ENCODE data around the gene IL6ST.
"Not testable (repeated sequence)": the region's sequence is repeated elsewhere in the genome, so short reads cannot be mapped to it uniquely, and the experiment has no call there.

Gene IL6ST

DNA sequence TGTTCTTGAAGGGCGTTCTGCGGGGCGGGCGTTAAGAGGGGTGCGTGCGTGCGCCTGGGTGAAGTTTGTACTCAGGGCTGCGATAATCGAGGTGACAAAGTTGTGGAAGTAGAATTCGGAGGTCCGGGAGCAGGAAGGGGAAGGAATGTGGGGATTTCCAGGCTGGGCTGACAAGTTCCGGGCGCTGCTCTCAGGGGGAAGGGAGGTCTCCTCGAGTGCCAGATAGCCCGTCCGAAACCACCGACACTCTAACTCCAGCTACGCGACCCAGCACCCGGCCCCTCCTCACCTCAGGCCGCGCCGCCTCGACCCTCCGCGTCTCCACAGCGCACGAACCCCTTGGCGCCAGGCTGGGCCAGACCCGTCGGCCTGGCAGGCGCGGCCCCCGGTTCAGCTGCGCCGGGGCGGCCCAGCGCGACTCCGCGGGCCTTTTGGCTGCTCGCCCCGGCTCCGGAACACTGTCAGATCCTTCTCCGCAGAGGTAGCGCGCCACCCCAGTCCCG is at the start of gene IL6ST:
Gene IL6ST (minus strand): TSS at position 469 of the 503 bp plus-strand sequence. CDS start 18,685 bp downstream, outside the sequence.
- DNase-seq = peak in 2 of 4 experiments; percentile 20 to 46

- no peak for DNase-seq
Observed at GRCh38 chr5:56039985-56040384, 45.2 kb upstream of the IL6ST start.

DNA sequence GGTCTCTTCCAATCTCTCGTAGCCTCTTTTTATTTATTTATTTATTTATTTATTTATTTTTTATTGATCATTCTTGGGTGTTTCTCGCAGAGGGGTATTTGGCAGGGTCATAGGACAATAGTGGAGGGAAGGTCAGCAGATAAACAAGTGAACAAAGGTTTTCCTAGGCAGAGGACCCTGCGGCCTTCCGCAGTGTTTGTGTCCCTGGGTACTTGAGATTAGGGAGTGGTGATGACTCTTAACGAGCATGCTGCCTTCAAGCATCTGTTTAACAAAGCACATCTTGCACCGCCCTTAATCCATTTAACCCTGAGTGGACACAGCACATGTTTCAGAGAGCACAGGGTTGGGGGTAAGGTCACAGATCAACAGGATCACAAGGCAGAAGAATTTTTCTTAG is 43.4 kb upstream of the IL6ST start:
- DNase-seq = not testable (repeated sequence)

- no peak for DNase-seq
Observed at GRCh38 chr5:56037531-56038010, 42.8 kb upstream of the IL6ST start.

DNA sequence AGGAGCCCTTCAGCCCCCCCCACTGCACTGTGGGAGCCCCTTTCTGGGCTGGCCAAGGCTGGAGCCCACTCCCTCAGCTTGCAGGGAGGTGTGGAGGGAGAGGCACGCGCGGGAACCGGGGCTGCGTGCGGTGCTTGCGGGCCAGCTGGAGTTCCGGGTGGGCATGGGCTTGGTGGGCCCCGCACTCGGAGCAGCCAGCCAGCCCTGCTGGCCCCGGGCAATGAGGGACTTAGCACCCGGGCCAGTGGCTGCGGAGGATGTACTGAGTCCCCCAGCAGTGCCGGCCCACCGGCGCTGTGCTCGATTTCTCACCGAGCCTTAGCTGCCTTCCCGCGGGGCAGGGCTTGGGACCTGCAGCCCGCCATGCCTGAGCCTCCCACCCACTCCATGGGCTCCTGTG is 40.6 kb upstream of the IL6ST start:
- DNase-seq = not testable (repeated sequence)

- DNase-seq = not testable (repeated sequence)
Observed at GRCh38 chr5:56029871-56030630, 35.3 kb upstream of the IL6ST start.

DNA sequence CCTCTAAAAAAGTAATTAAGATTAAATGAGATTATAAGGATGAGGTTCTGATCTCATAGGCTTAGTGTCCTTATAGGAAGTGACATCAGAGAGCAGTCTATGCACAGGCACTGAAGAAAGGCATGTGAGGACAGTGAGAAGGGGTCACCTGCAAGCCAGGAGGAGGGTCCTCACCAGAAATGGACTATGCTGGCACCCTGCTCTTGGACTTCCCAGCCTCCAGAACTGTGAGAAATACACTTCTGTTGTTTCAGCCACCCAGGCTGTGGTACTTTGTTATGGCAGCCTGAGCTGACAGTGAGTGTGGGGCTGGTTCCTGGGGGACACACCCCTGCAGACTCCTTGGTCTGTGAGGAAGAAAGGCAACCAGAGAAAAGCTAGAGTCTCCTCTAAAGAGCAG is 34.7 kb upstream of the IL6ST start:
- DNase-seq = no peak

- DNase-seq = no peak
Observed at GRCh38 chr5:56028708-56029107, 33.9 kb upstream of the IL6ST start.

DNA sequence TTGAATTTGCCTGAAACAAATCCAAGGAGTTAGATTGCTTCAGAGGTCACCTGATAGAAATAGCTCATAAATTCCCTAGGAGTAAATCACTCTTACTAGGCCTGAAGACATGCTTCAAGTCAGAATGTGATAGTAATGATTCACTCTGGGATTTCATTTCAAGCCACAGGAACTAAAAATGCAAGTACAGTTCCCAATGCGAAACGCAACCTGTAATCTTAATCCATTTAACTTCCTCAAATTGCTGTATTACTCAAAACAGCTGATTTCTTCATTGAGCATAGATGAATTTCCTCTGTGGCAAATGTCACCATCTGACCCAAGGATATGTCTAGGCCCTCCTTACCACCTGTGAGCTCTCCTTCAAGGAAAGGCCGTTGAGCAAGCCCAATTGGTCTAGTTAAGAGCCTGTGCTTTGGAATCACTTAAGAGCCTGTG is 32.1 kb upstream of the IL6ST start:
- no peak for DNase-seq

GRCh38 chr5:56025151-56025885 is 30.6 kb upstream of the IL6ST start:
- DNase-seq = no peak

DNA sequence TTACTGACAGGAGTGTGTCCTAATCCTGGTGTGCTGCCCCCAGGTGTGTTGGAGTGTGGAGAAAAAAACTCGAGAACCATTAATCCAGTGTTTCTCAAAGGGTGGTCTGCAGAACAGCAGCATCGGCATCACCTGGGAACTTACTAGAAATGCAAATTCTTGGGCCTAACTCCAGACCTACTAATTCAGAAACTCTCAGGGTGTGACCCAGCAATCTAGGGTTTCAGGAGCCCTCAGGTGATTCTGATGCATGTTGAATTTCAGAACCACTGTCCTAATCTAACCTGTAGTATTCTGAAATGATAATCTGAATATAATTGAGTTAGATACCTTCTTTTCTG is 30.0 kb upstream of the IL6ST start:
- DNase-seq = no peak

- DNase-seq = no peak
Observed at GRCh38 chr5:56023296-56023695, 28.5 kb upstream of the IL6ST start.

- no peak for DNase-seq
Observed at GRCh38 chr5:56019306-56020272, 24.8 kb upstream of the IL6ST start.

DNA sequence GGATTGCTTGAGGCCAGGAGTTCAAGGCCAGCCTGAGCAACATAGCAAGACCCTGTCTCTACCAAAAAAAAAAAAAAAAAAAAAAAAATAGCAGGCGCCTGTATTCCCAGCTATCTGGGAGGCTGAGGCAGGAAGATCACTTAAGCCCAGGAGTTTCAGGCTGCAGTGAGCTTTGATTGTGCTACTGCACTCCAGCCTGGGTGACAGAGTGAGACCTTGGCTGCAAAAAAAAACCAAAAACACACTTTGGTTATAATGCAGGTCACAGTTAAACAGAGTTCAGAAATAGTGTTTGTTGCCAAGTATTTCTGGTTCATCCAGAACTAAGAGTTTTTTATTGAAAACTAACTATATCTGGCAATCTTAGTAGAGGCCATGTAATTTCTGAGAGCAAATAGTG is 24.1 kb upstream of the IL6ST start:
- DNase-seq = no peak

DNA sequence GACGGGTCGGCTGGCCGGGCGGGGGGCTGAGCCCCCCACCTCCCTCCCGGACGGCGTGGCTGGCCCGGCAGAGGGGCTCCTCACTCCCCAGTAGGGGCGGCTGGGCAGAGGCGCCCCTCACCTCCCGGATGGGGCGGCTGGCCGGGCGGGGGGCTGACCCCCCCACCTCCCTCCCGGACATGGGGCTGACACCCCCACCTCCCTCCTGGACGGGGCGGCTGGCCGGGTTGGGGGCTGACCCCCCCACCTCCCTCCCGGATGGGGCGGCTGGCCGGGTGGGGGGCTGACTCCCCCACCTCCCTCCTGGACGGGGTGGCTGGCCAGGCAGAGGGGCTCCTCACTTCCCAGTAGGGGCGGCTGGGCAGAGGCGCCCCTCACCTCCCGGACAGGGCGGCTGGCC is 19.9 kb upstream of the IL6ST start:
- DNase-seq = not testable (repeated sequence)

GRCh38 chr5:56013939-56014338 is 19.2 kb upstream of the IL6ST start:
- not testable (repeated sequence) for DNase-seq

GRCh38 chr5:56012281-56012963 is 17.7 kb upstream of the IL6ST start:
- no peak for DNase-seq

- no peak for DNase-seq
Observed at GRCh38 chr5:56011835-56012234, 17.1 kb upstream of the IL6ST start.

- DNase-seq = no peak
Observed at GRCh38 chr5:56010431-56010830, 15.7 kb upstream of the IL6ST start.

GRCh38 chr5:56006600-56006999 is 11.8 kb upstream of the IL6ST start:
- DNase-seq = no peak

DNA sequence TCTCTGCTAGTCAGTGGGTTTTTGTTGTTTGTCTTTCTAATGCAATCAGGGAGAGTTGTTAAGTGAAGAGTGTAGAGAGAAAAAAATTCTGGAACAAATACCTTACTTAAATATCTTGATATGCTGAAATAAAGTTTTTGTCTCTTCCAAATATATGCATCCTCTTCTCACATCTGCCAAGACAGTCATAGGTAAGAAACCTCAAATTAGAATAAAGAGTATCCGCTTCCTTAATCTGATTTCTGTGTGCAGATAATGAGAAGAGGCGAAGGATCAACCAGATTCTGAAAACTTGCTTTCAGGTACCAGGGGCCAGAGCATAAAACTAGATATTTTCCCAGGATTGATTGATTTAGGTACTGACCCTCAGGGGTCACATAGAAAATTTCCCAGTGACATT is 11.3 kb upstream of the IL6ST start:
- DNase-seq = no peak

DNA sequence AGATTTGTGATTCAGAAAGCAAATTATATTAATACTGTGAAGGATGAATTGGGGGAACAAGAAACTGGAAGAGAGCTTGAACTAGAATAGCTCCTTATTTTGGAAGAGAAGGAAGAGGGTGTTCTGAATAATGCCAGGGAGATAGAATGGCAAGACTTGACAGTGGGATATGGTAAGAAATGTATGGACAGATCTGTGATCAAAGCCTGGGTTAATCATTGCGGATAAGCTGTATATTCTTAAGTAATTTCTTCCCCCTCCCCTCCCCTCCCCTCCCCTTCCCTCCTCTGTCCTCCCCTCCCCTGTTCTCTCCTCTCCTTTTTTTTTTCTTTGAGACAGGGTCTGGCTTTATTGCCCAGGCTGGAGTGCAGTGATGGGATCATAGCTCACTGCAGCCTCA is 10.1 kb upstream of the IL6ST start:
- no peak for DNase-seq

All from activated CD4-positive, CD25-positive, alpha-beta regulatory T cell (primary cell).